ENCODE results near the gene TBCD. TPM values are rescaled to one million over a fixed set of nuclear protein-coding genes. Genes with fewer than 3 reads are reported as not detected.

The TBCD gene
- total RNA-seq, 3 donors from 2014 or later: 41.3 to 76.0 (median 55.4) TPM

GRCh38 chr17:82909322-82909904 is 157.5 kb downstream of the TBCD start:
- no peak overlapping the region for H3K4me3 ChIP-seq
- peak; percentile 63 for ATAC-seq
- DNase-seq: peak; percentile 53 to 66 (median 57)
- H3K4me1 ChIP-seq (ENCODE audit: low read depth): no peaks in the 10 kb centered on the region
- no peak for TF ChIP-seq CTCF (IDR thresholded peaks at IDR 0.05)
- intact Hi-C loops (cut with DNase I, micrococcal nuclease): no loop called here
- no peaks in the 10 kb centered on the region for H3K36me3 ChIP-seq (ENCODE audit: low read depth)
- no peaks in the 10 kb centered on the region for H3K9me3 ChIP-seq

- intact Hi-C loops (cut with DNase I, micrococcal nuclease): no loop called here
These were observed 158.2 kb downstream of the TBCD start for GRCh38 chr17:82910041-82910481.

GRCh38 chr17:82910770-82911169 is 158.9 kb downstream of the TBCD start:
- intact Hi-C loops (cut with DNase I, micrococcal nuclease): no loop called here
- no peaks in the 10 kb centered on the region for H3K4me1 ChIP-seq (ENCODE audit: low read depth)
- TF ChIP-seq CTCF (IDR thresholded peaks at IDR 0.05): no peak
- no peaks in the 10 kb centered on the region for H3K36me3 ChIP-seq (ENCODE audit: low read depth)
- DNase-seq (peak in 1 of 3 donors; percentile 29), ATAC-seq (no peak)
- H3K9me3 ChIP-seq: no peaks in the 10 kb centered on the region
- H3K4me3 ChIP-seq: no peak overlapping the region

More at GRCh38 chr17:82910041-82910481, 158.2 kb downstream of the TBCD start:
- ATAC-seq (no peak), DNase-seq (peak in 1 of 3 donors; percentile 43)
- no peak for TF ChIP-seq CTCF (IDR thresholded peaks at IDR 0.05)
- H3K9me3 ChIP-seq: no peaks in the 10 kb centered on the region
- H3K4me3 ChIP-seq: no peak overlapping the region
- H3K4me1 ChIP-seq (ENCODE audit: low read depth): no peaks in the 10 kb centered on the region
- H3K36me3 ChIP-seq (ENCODE audit: low read depth): no peaks in the 10 kb centered on the region

- H3K4me1 ChIP-seq (ENCODE audit: low read depth): no peaks in the 10 kb centered on the region
- intact Hi-C loops (cut with DNase I, micrococcal nuclease): no loop called here
- DNase-seq (peak in 1 of 3 donors; percentile 47), ATAC-seq (no peak)
- no peaks in the 10 kb centered on the region for H3K9me3 ChIP-seq
- H3K4me3 ChIP-seq: no peak overlapping the region
- H3K36me3 ChIP-seq (ENCODE audit: low read depth): no peaks in the 10 kb centered on the region
- TF ChIP-seq CTCF (IDR thresholded peaks at IDR 0.05): no peak
These were observed 160.0 kb downstream of the TBCD start for GRCh38 chr17:82911822-82912221.

GRCh38 chr17:82912484-82913089 is 160.7 kb downstream of the TBCD start:
- TF ChIP-seq CTCF (IDR thresholded peaks at IDR 0.05): no peak
- ATAC-seq: no peak
- no peaks in the 10 kb centered on the region for H3K36me3 ChIP-seq (ENCODE audit: low read depth)
- H3K4me3 ChIP-seq: no peak overlapping the region
- no peaks in the 10 kb centered on the region for H3K9me3 ChIP-seq
- no peaks in the 10 kb centered on the region for H3K4me1 ChIP-seq (ENCODE audit: low read depth)
- intact Hi-C loops (cut with DNase I, micrococcal nuclease): no loop called here
- DNase-seq: peak in 1 of 3 donors; percentile 27

Measured in mucosa of descending colon (tissue), 3 donors.